SK-N-SH (cell line): ENCODE results near the gene STAT2.

ENCODE experiments used
- EP300 ChIP-seq, 2 experiments: IDR thresholded peaks; 2 replicates each; pipeline versions ENCODE4 v1.4.0 to v1.6.1; 2012; ENCODE audit warnings: borderline replicate concordance in 1 of 2, low read depth in 1 of 2, low read length in 1 of 2
- EZH2phosphoT487 ChIP-seq: fragments of 200-600 bp; sonication (generic); IDR thresholded peaks from 2 replicates; pipeline ENCODE4 v1.6.1; 2017; ENCODE audit warnings: low read depth, mixed run types, mild to moderate bottlenecking, antibody characterized with exemption, moderate library complexity, borderline replicate concordance
- JUND ChIP-seq: IDR thresholded peaks from 2 replicates; pipeline ENCODE4 v1.4.0; 2012
- POLR2AphosphoS5 ChIP-seq: IDR thresholded peaks from 2 replicates; pipeline ENCODE4 v1.6.1; 2012; ENCODE audit warnings: low read depth, low read length
- SMC3 ChIP-seq: IDR thresholded peaks from 2 replicates; pipeline ENCODE4 v1.6.1; 2012; ENCODE audit warnings: low read depth, low read length, improper control_type of control experiment
- YY1 ChIP-seq: IDR thresholded peaks from 2 replicates; pipeline ENCODE4 v1.4.0; 2012; ENCODE audit warnings: low read depth, mild to moderate bottlenecking
- TF ChIP-seq, protein P1 (sequence below): fragments of 200-600 bp; sonication (generic); IDR thresholded peaks from 2 replicates; pipeline ENCODE4 v1.6.1; 2017; ENCODE audit warnings: antibody characterized with exemption, mild to moderate bottlenecking, moderate library complexity

DNA sequence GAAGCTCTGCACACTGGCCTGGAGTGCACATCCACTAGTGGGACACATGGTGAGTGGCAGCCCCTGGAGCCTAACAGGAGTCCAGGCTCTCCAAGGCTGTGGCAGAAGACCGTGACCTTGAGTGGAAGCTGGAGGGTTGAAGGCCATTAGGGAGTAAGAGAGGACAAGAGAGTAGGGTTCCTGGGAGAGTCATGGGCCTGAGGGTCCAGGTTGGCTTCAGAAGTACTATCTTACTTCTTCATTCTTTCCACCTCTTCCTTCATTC lies 20.8 kb downstream of the STAT2 start:
- TF ChIP-seq, protein P1, sequence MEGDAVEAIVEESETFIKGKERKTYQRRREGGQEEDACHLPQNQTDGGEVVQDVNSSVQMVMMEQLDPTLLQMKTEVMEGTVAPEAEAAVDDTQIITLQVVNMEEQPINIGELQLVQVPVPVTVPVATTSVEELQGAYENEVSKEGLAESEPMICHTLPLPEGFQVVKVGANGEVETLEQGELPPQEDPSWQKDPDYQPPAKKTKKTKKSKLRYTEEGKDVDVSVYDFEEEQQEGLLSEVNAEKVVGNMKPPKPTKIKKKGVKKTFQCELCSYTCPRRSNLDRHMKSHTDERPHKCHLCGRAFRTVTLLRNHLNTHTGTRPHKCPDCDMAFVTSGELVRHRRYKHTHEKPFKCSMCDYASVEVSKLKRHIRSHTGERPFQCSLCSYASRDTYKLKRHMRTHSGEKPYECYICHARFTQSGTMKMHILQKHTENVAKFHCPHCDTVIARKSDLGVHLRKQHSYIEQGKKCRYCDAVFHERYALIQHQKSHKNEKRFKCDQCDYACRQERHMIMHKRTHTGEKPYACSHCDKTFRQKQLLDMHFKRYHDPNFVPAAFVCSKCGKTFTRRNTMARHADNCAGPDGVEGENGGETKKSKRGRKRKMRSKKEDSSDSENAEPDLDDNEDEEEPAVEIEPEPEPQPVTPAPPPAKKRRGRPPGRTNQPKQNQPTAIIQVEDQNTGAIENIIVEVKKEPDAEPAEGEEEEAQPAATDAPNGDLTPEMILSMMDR, result no peak
- no peak for TF ChIP-seq EP300 (IDR thresholded peaks at IDR 0.05; ENCODE audit: borderline replicate concordance in 1 of 2, low read depth in 1 of 2, low read length in 1 of 2)
- TF ChIP-seq POLR2AphosphoS5, result no peak
- no peak for TF ChIP-seq JUND
- TF ChIP-seq EZH2phosphoT487, result no peak
- no peak for TF ChIP-seq YY1
- no peak for TF ChIP-seq SMC3
